ENCODE data around the gene NPAS3. TPM values are rescaled to one million over a fixed set of nuclear protein-coding genes. Genes with fewer than 3 reads are reported as not detected.

Gene NPAS3
- total and polyA plus RNA-seq, 2 of the 8 experiments (the other 6 are each of a cell fraction or from before 2014, with no cell fraction given) = 0.11 to 0.60 TPM

GRCh38 chr14:33720284-33720787 lies 781.7 kb downstream of the NPAS3 start:
- Histone ChIP-seq H2BK15ac (ENCODE audit: low read length) (no peak overlapping the region), H3K4me2 (ENCODE audit: insufficient read depth in 1 of 2, low read depth in 2 of 2, low read length in 2 of 2) (no peak overlapping the region), H4K5ac (ENCODE audit: insufficient read length, low read depth, low read length) (no peak overlapping the region), H3K79me1 (ENCODE audit: low read depth, low read length) (no peaks in the 10 kb centered on the region), H4K91ac (replicated peaks; ENCODE audit: insufficient read length, low read length) (no peak overlapping the region), H3K27ac (ENCODE audit: low read depth, low read length) (no peak overlapping the region), H2AK5ac (ENCODE audit: low read depth, low read length) (no peak overlapping the region), H3K14ac (ENCODE audit: insufficient read length) (no peak overlapping the region), H3K27me3 (replicated peaks in 1 of 4; ENCODE audit: control insufficient read depth in 3 of 4, extremely low read depth in 1 of 4, insufficient read depth in 3 of 4, low read length in 3 of 4) (no peaks in the 10 kb centered on the region), H3K9me3 (ENCODE audit: insufficient read depth in 2 of 2, low read depth in 1 of 2, low read length in 1 of 2) (no peaks in the 10 kb centered on the region), H4K8ac (ENCODE audit: extremely low read depth, insufficient read depth, low read length) (no peak overlapping the region), H2BK120ac (replicated peaks; ENCODE audit: low read depth, low read length) (no peak overlapping the region), H3K23ac (ENCODE audit: insufficient read length) (no peak overlapping the region), H3K56ac (replicated peaks; ENCODE audit: insufficient read length, low read depth, low read length) (no peak overlapping the region), H3K4me3 (ENCODE audit: extremely low read depth in 1 of 4, insufficient read depth in 2 of 4, low read depth in 3 of 4, low read length in 4 of 4) (no peak overlapping the region), H2BK20ac (ENCODE audit: low read length) (no peak overlapping the region), H3K79me2 (ENCODE audit: control insufficient read depth in 1 of 2, insufficient read depth in 2 of 2, low read length in 2 of 2) (no peaks in the 10 kb centered on the region), H2BK5ac (ENCODE audit: low read depth, low read length) (no peak overlapping the region), H3K4me1 (replicated peaks in 1 of 4; ENCODE audit: control insufficient read depth in 3 of 4, insufficient read depth in 4 of 4, low read length in 3 of 4) (no peaks in the 10 kb centered on the region), H3K36me3 (ENCODE audit: control insufficient read depth in 2 of 4, insufficient read depth in 4 of 4, low read length in 3 of 4) (no peaks in the 10 kb centered on the region), H2AFZ (ENCODE audit: low read length) (no peak overlapping the region), H2BK12ac (ENCODE audit: low read depth, low read length) (no peak overlapping the region), H3K9ac (replicated peaks in 1 of 4; ENCODE audit: extremely low read depth in 1 of 4, low read depth in 3 of 4, low read length in 3 of 4) (peak overlapping the region in 1 of 4 experiments; percentile 13; a peak in 1 of 7 replicates), H3K23me2 (ENCODE audit: low read depth, low read length) (no peaks in the 10 kb centered on the region), H4K20me1 (replicated peaks in 1 of 2; ENCODE audit: control insufficient read depth in 1 of 2, insufficient read depth in 2 of 2, low read length in 2 of 2) (no peaks in the 10 kb centered on the region), H3K18ac (ENCODE audit: extremely low read depth, low read length) (no peak overlapping the region), H3K4ac (replicated peaks; ENCODE audit: insufficient read length, low read depth, low read length) (no peak overlapping the region)
- POLR2A ChIA-PET (ENCODE audit: partially characterized antibody) = no interaction called here
- TF ChIP-seq EP300 (IDR thresholded peaks at IDR 0.05; ENCODE audit: borderline replicate concordance in 1 of 2, low read depth in 2 of 2, low read length in 2 of 2) (no peak), ATF3 (IDR thresholded peaks at IDR 0.05; ENCODE audit: insufficient read depth, low read depth, low read length) (no peak), POU5F1 (IDR thresholded peaks at IDR 0.05; ENCODE audit: low read depth, low read length) (no peak), TBP (IDR thresholded peaks at IDR 0.05; ENCODE audit: low read depth, low read length) (no peak), SIRT6 (IDR thresholded peaks at IDR 0.05; ENCODE audit: low read length) (no peak), SIX5 (IDR thresholded peaks at IDR 0.05; ENCODE audit: low read depth, low read length) (no peak), CBX5 (IDR thresholded peaks at IDR 0.05; ENCODE audit: low read depth, low read length) (no peak), CTBP2 (IDR thresholded peaks at IDR 0.05; ENCODE audit: borderline replicate concordance, insufficient read depth, insufficient read length, low read length) (no peak)
- TF ChIP-seq, protein P1, sequence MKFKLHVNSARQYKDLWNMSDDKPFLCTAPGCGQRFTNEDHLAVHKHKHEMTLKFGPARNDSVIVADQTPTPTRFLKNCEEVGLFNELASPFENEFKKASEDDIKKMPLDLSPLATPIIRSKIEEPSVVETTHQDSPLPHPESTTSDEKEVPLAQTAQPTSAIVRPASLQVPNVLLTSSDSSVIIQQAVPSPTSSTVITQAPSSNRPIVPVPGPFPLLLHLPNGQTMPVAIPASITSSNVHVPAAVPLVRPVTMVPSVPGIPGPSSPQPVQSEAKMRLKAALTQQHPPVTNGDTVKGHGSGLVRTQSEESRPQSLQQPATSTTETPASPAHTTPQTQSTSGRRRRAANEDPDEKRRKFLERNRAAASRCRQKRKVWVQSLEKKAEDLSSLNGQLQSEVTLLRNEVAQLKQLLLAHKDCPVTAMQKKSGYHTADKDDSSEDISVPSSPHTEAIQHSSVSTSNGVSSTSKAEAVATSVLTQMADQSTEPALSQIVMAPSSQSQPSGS (IDR thresholded peaks at IDR 0.05; ENCODE audit: low read length) = no peak
- CTCF ChIA-PET (ENCODE audit: partially characterized antibody) = interaction anchor here (1.1 kb wide), 1 partner anchor 72 kb away, joined by 3 read pairs; no protein-coding TSS in a partner anchor
- DNase-seq (ENCODE audit: low read depth in 1 of 2, low spot score in 2 of 2) = no peak
- FAIRE-seq = no peak
- 67% methylated on average over 4 of the region's 4 CpGs; no CpG with 5 or more reads in 1 of the 2 experiments for WGBS, 2 experiments (ENCODE audit: extremely low coverage in 1 of 2, insufficient coverage in 1 of 2, insufficient read length in 1 of 2, insufficient replicate concordance in 2 of 2, low coverage in 1 of 2, low lambda C conversion rate in 2 of 2, missing lambda C conversion rate in 1 of 2)

Data from H1 (cell line).